Thoracic aorta (tissue), 2 donors: ENCODE data around the gene NBPF1. TPM values are rescaled to one million over a fixed set of nuclear protein-coding genes. Genes with fewer than 3 reads are reported as not detected.

Source experiments
- ATAC-seq: fragments of 150-250 bp; one replicate; pipeline ENCODE4 v1.8.0; 2017; ENCODE audit warnings: low read depth; ENCODE audit not compliant: insufficient number of reproducible peaks, low FRiP score
- DNase-seq: peaks from one replicate; pipeline ENCODE4 v3.0.0-alpha.2; 2020; ENCODE audit warnings: low spot score
- H3K27ac ChIP-seq, 2 donors: fragments of 200-600 bp; sonication (generic); 1 replicate in 1 of 2; 2 replicates in 1 of 2; pipeline ENCODE4 v1.5.1; 2016; ENCODE audit warnings: mild to moderate bottlenecking in 2 of 2, moderate library complexity in 2 of 2
- H3K27me3 ChIP-seq: fragments of 200-600 bp; sonication (generic); replicated peaks from 2 replicates; pipeline ENCODE4 v1.6.0; 2016; ENCODE audit warnings: mild to moderate bottlenecking; ENCODE audit not compliant: insufficient read depth
- H3K36me3 ChIP-seq: fragments of 200-600 bp; sonication (generic); one replicate; pipeline ENCODE4 v1.5.1; 2016
- H3K4me1 ChIP-seq, 2 donors: fragments of 200-600 bp; sonication (generic); 1 replicate in 1 of 2; 2 replicates in 1 of 2; pipeline versions ENCODE4 v1.5.1 to v1.6.0; 2016; ENCODE audit warnings: low read depth in 2 of 2, mild to moderate bottlenecking in 1 of 2; ENCODE audit not compliant: control insufficient read depth in 1 of 2
- H3K4me3 ChIP-seq: fragments of 200-600 bp; sonication (generic); 2 replicates; pipeline ENCODE4 v1.5.1; 2016; ENCODE audit warnings: mild to moderate bottlenecking
- H3K9me3 ChIP-seq: fragments of 200-600 bp; sonication (generic); 2 replicates; pipeline ENCODE4 v1.5.1; 2016
- CTCF ChIP-seq: fragments of 200-600 bp; sonication (generic); IDR thresholded peaks from one replicate; pipeline ENCODE4 v1.5.1; 2019; ENCODE audit warnings: antibody characterized with exemption
- total RNA-seq, 2 donors: library from RNA; depleted of rRNA; stranded (reverse); fragments of >200 nt; gene quantifications; one replicate each; pipeline versions ENCODE4 v1.1.0 to v1.2.3, GENCODE V29; 2016

Gene NBPF1
- total RNA-seq, 2 donors from 2014 or later, result 21.0 to 63.2 TPM

- DNase-seq (no peak), ATAC-seq (no peak)
- Histone ChIP-seq H3K9me3 (no peaks in the 10 kb centered on the region), H3K4me3 (no peak overlapping the region), H3K27ac (no peak overlapping the region), H3K36me3 (peaks cover 15% of the 10 kb centered on the region), H3K4me1 (peaks cover 2 to 7% of the 10 kb centered on the region in 2 donors), H3K27me3 (no peaks in the 10 kb centered on the region)
- no peak for TF ChIP-seq CTCF
These were observed 5.4 kb upstream of the NBPF1 start for GRCh38 chr1:16618719-16619118.

GRCh38 chr1:16617778-16618580 is 4.6 kb upstream of the NBPF1 start:
- TF ChIP-seq CTCF, result no peak
- no peaks in the 10 kb centered on the region for H3K9me3 ChIP-seq
- no peak for ATAC-seq
- no peak overlapping the region for H3K4me3 ChIP-seq
- H3K4me1 ChIP-seq, result peaks cover 4 to 9% of the 10 kb centered on the region in 2 donors
- no peaks in the 10 kb centered on the region for H3K27me3 ChIP-seq
- DNase-seq, result no peak
- H3K27ac ChIP-seq, result no peak overlapping the region
- H3K36me3 ChIP-seq, result peaks cover 12% of the 10 kb centered on the region

GRCh38 chr1:16617114-16617631 is 3.8 kb upstream of the NBPF1 start:
- no peak overlapping the region for H3K27ac ChIP-seq
- H3K4me1 ChIP-seq, result peaks cover 9 to 14% of the 10 kb centered on the region in 2 donors
- no peak for DNase-seq
- no peak overlapping the region for H3K4me3 ChIP-seq
- no peak for TF ChIP-seq CTCF
- H3K27me3 ChIP-seq, result no peaks in the 10 kb centered on the region
- no peaks in the 10 kb centered on the region for H3K9me3 ChIP-seq
- peaks cover 4% of the 10 kb centered on the region for H3K36me3 ChIP-seq
- no peak for ATAC-seq

- TF ChIP-seq CTCF, result no peak
- DNase-seq, result no peak
- H3K27ac ChIP-seq, result no peak overlapping the region
These were observed 2.2 kb upstream of the NBPF1 start for GRCh38 chr1:16615253-16616252.

More at GRCh38 chr1:16615253-16616252, 2.2 kb upstream of the NBPF1 start:
- Histone ChIP-seq H3K4me3 (no peak overlapping the region), H3K36me3 (no peaks in the 10 kb centered on the region), H3K4me1 (peaks cover 15 to 22% of the 10 kb centered on the region in 2 donors), H3K9me3 (no peaks in the 10 kb centered on the region), H3K27me3 (no peaks in the 10 kb centered on the region)
- ATAC-seq, result no peak
